Gastroesophageal sphincter (tissue), 3 donors: ENCODE data around the gene ATP10A.
"Not testable (repeated sequence)": the region's sequence is repeated elsewhere in the genome, so short reads cannot be mapped to it uniquely, and the experiment has no call there.

Source experiments
- EP300 ChIP-seq: sonication (generic); formaldehyde crosslinking; IDR thresholded peaks from one replicate; pipeline ENCODE4 v1.6.1; 2017; ENCODE audit warnings: antibody characterized with exemption, mild to moderate bottlenecking
- POLR2AphosphoS5 ChIP-seq: sonication (generic); formaldehyde crosslinking; IDR thresholded peaks from one replicate; pipeline ENCODE4 v1.6.1; 2017; ENCODE audit warnings: antibody characterized with exemption
- TF ChIP-seq, protein P1 (sequence below), 4 experiments: fragments of 200-600 bp in 2 of 4; fragments of 450-650 bp in 2 of 4; sonication (generic) in 1 of 4; IDR thresholded peaks; one replicate each; pipeline ENCODE4 v1.5.1; 2017 to 2019; ENCODE audit warnings: antibody characterized with exemption in 4 of 4, mild to moderate bottlenecking in 2 of 4, moderate library complexity in 2 of 4

DNA sequence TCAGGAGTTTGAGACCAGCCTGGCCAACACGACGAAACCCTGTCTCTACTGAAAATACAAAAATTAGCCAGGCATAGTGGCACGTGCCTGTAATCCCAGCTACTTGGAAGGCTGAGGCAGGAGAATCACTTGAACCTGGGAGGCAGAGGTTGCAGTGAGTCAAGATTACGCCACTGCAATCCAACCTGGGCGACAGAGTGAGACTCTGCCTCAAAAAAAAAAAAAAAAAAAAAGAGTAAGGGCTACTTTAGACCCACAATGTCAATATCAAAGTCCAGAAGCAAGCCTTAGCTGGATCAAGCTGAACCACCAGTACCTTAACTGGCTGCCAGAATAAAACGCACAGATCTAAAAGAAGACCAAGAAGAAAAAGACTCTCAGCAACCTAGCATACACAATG is 17.8 kb upstream of the ATP10A start:
- TF ChIP-seq, protein P1, sequence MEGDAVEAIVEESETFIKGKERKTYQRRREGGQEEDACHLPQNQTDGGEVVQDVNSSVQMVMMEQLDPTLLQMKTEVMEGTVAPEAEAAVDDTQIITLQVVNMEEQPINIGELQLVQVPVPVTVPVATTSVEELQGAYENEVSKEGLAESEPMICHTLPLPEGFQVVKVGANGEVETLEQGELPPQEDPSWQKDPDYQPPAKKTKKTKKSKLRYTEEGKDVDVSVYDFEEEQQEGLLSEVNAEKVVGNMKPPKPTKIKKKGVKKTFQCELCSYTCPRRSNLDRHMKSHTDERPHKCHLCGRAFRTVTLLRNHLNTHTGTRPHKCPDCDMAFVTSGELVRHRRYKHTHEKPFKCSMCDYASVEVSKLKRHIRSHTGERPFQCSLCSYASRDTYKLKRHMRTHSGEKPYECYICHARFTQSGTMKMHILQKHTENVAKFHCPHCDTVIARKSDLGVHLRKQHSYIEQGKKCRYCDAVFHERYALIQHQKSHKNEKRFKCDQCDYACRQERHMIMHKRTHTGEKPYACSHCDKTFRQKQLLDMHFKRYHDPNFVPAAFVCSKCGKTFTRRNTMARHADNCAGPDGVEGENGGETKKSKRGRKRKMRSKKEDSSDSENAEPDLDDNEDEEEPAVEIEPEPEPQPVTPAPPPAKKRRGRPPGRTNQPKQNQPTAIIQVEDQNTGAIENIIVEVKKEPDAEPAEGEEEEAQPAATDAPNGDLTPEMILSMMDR (IDR thresholded peaks at IDR 0.05), result not testable (repeated sequence)
- TF ChIP-seq EP300, POLR2AphosphoS5: not testable (repeated sequence)
